Measurements from ENCODE around the gene LRAT.

Gene LRAT

GRCh38 chr4:154727540-154727939, 16.3 kb upstream of the LRAT start:
- no peak overlapping the region for H3K9ac ChIP-seq (ENCODE audit: low read length)
- no peaks in the 10 kb centered on the region for H3K27me3 ChIP-seq (ENCODE audit: insufficient read depth, low read length)
- no peak overlapping the region for H3K4me3 ChIP-seq (ENCODE audit: low read depth, low read length, poor library complexity, severe bottlenecking)
- no peaks in the 10 kb centered on the region for H3K9me3 ChIP-seq (ENCODE audit: low read length)
- no peak overlapping the region for H3K4me2 ChIP-seq (ENCODE audit: low read length)
- H3F3A ChIP-seq (ENCODE audit: insufficient read depth, low read length): no peaks in the 10 kb centered on the region
- H2AFZ ChIP-seq (ENCODE audit: low read length): no peak overlapping the region
- H3K79me2 ChIP-seq (ENCODE audit: insufficient read depth, low read length): no peaks in the 10 kb centered on the region
- H3K36me3 ChIP-seq (ENCODE audit: insufficient read depth, low read length): no peaks in the 10 kb centered on the region
- TF ChIP-seq EZH2 (IDR thresholded peaks at IDR 0.05; ENCODE audit: borderline replicate concordance, low read length): no peak
- no peaks in the 10 kb centered on the region for H4K20me1 ChIP-seq (ENCODE audit: insufficient read depth, low read length)
- H3K27ac ChIP-seq (ENCODE audit: low read depth, low read length, poor library complexity, severe bottlenecking): no peak overlapping the region
- H3K4me1 ChIP-seq (ENCODE audit: insufficient read depth, low read length, severe bottlenecking): no peaks in the 10 kb centered on the region
- H3K9me2 ChIP-seq (ENCODE audit: low read depth, low read length): no peaks in the 10 kb centered on the region

- Histone ChIP-seq H3K4me2 (ENCODE audit: low read length) (no peak overlapping the region), H2AFZ (ENCODE audit: low read length) (no peak overlapping the region), H3K9me2 (ENCODE audit: low read depth, low read length) (no peaks in the 10 kb centered on the region), H3K27ac (ENCODE audit: low read depth, low read length, poor library complexity, severe bottlenecking) (no peak overlapping the region), H3K27me3 (ENCODE audit: insufficient read depth, low read length) (no peaks in the 10 kb centered on the region), H3K9me3 (ENCODE audit: low read length) (no peaks in the 10 kb centered on the region), H3K4me1 (ENCODE audit: insufficient read depth, low read length, severe bottlenecking) (no peaks in the 10 kb centered on the region), H3F3A (ENCODE audit: insufficient read depth, low read length) (no peaks in the 10 kb centered on the region), H3K4me3 (ENCODE audit: low read depth, low read length, poor library complexity, severe bottlenecking) (no peak overlapping the region), H3K79me2 (ENCODE audit: insufficient read depth, low read length) (no peaks in the 10 kb centered on the region), H4K20me1 (ENCODE audit: insufficient read depth, low read length) (no peaks in the 10 kb centered on the region), H3K9ac (ENCODE audit: low read length) (no peak overlapping the region), H3K36me3 (ENCODE audit: insufficient read depth, low read length) (no peaks in the 10 kb centered on the region)
- no peak for TF ChIP-seq EZH2 (IDR thresholded peaks at IDR 0.05; ENCODE audit: borderline replicate concordance, low read length)
- TF ChIP-seq CTCF (IDR thresholded peaks at IDR 0.05; ENCODE audit: low read length): no peak
These were observed 12.0 kb upstream of the LRAT start for GRCh38 chr4:154731756-154732155.

DNA sequence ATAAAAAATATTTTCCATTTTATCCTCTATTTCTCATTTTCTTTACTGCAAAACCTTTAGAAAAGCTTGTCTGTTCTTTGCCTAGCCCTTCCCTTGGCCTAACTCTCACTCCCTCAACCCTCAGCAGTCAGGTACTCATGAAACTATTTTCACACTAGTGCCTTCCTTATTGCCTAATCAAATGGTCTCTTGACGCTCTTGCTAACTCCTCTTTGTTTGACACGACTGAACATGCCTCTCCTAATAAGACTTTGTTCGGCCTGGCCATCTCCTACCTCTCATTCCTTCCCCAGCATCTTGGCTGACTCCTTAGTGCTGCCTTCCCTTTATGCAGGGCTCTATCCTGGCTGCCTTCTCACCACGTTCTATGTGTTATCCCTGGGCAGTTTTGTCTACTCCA, 11.1 kb upstream of the LRAT start:
- no peak overlapping the region for H2AFZ ChIP-seq (ENCODE audit: low read length)
- TF ChIP-seq EZH2 (IDR thresholded peaks at IDR 0.05; ENCODE audit: borderline replicate concordance, low read length): no peak
- no peak for TF ChIP-seq CTCF (IDR thresholded peaks at IDR 0.05; ENCODE audit: low read length)
- H3F3A ChIP-seq (ENCODE audit: insufficient read depth, low read length): no peaks in the 10 kb centered on the region
- H4K20me1 ChIP-seq (ENCODE audit: insufficient read depth, low read length): no peaks in the 10 kb centered on the region
- H3K36me3 ChIP-seq (ENCODE audit: insufficient read depth, low read length): no peaks in the 10 kb centered on the region
- H3K9me2 ChIP-seq (ENCODE audit: low read depth, low read length): no peaks in the 10 kb centered on the region
- no peaks in the 10 kb centered on the region for H3K4me1 ChIP-seq (ENCODE audit: insufficient read depth, low read length, severe bottlenecking)
- H3K27me3 ChIP-seq (ENCODE audit: insufficient read depth, low read length): no peaks in the 10 kb centered on the region
- H3K9ac ChIP-seq (ENCODE audit: low read length): no peak overlapping the region
- H3K4me2 ChIP-seq (ENCODE audit: low read length): no peak overlapping the region
- H3K4me3 ChIP-seq (ENCODE audit: low read depth, low read length, poor library complexity, severe bottlenecking): no peak overlapping the region
- H3K27ac ChIP-seq (ENCODE audit: low read depth, low read length, poor library complexity, severe bottlenecking): no peak overlapping the region
- no peaks in the 10 kb centered on the region for H3K79me2 ChIP-seq (ENCODE audit: insufficient read depth, low read length)
- no peaks in the 10 kb centered on the region for H3K9me3 ChIP-seq (ENCODE audit: low read length)

GRCh38 chr4:154736770-154737169, 7.0 kb upstream of the LRAT start:
- Histone ChIP-seq H3K4me3 (ENCODE audit: low read depth, low read length, poor library complexity, severe bottlenecking) (no peak overlapping the region), H3K79me2 (ENCODE audit: insufficient read depth, low read length) (no peaks in the 10 kb centered on the region), H3K9ac (ENCODE audit: low read length) (no peak overlapping the region), H3F3A (ENCODE audit: insufficient read depth, low read length) (no peaks in the 10 kb centered on the region), H2AFZ (ENCODE audit: low read length) (no peak overlapping the region), H3K9me3 (ENCODE audit: low read length) (no peaks in the 10 kb centered on the region), H3K27ac (ENCODE audit: low read depth, low read length, poor library complexity, severe bottlenecking) (no peak overlapping the region), H3K9me2 (ENCODE audit: low read depth, low read length) (no peaks in the 10 kb centered on the region), H3K4me2 (ENCODE audit: low read length) (no peak overlapping the region), H3K36me3 (ENCODE audit: insufficient read depth, low read length) (no peaks in the 10 kb centered on the region), H4K20me1 (ENCODE audit: insufficient read depth, low read length) (no peaks in the 10 kb centered on the region), H3K27me3 (ENCODE audit: insufficient read depth, low read length) (no peaks in the 10 kb centered on the region), H3K4me1 (ENCODE audit: insufficient read depth, low read length, severe bottlenecking) (no peaks in the 10 kb centered on the region)
- TF ChIP-seq CTCF (IDR thresholded peaks at IDR 0.05; ENCODE audit: low read length): no peak
- TF ChIP-seq EZH2 (IDR thresholded peaks at IDR 0.05; ENCODE audit: borderline replicate concordance, low read length): no peak

Measured in OCI-LY1 (cell line).